HepG2 (cell line): ENCODE measurements around the gene C3orf18. TPM values are rescaled to one million over a fixed set of nuclear protein-coding genes. Genes with fewer than 3 reads are reported as not detected.

Experiments used
- ATAC-seq: fragments of 200-7000 bp; cut with Tn5 transposase; 3 replicates; pipeline ENCODE4 v1.9.1; 2020; ENCODE audit warnings: mild to moderate bottlenecking, moderate library complexity
- BruUV-seq: library from RNA; stranded (reverse); fragments of 400-500 nt; replicated peaks from 2 replicates; lab custom pipeline; 2021; lab: Mats Ljungman, UMichigan
- CTCF ChIA-PET: fragments of 300-600 bp; formaldehyde crosslinking; extraction: SDS; loops from one replicate; lab custom pipeline; 2021; ENCODE audit warnings: low total read pairs, inconsistent platforms, low intra/inter-chr PET ratio; lab: Yijun Ruan, JAX
- POLR2A ChIA-PET: fragments of 350-600 bp; sonication (Branson Sonifier 250); formaldehyde crosslinking; loops from one replicate; lab custom pipeline; 2020; ENCODE audit warnings: antibody characterized with exemption, inconsistent platforms; lab: Yijun Ruan, JAX
- DNase-seq: peaks from one replicate; pipeline ENCODE4 v3.0.0-alpha.2; 2015; ENCODE audit warnings: low spot score
- FAIRE-seq: peaks from 3 replicates; lab custom pipeline; 2011; peaks lifted over from hg19 to GRCh38; lab: Jason Lieb, UNC
- H2AFZ ChIP-seq: one replicate; pipeline ENCODE4 v1.6.1; 2011; ENCODE audit warnings: low read length, inconsistent platforms
- H3K27ac ChIP-seq: fragments of 300-600 bp; 3 replicates; pipeline ENCODE4 v1.8.0; 2011; ENCODE audit warnings: mixed run types, mild to moderate bottlenecking, mixed read lengths, low read length, inconsistent platforms; ENCODE audit not compliant: insufficient read depth; ENCODE audit errors: extremely low read length
- H3K27me3 ChIP-seq, 2 experiments: fragments of 200-600 bp in 1 of 2; 2 replicates in 1 of 2; 3 replicates in 1 of 2; pipeline versions ENCODE4 v1.6.0 to v1.8.0; 2011; ENCODE audit warnings: low read length in 2 of 2, mild to moderate bottlenecking in 2 of 2, moderate library complexity in 2 of 2, inconsistent platforms in 1 of 2; ENCODE audit not compliant: insufficient read depth in 2 of 2, control insufficient read depth in 1 of 2
- H3K36me3 ChIP-seq, 2 experiments: fragments of 200-600 bp in 1 of 2; replicated peaks in 1 of 2; 2 replicates in 1 of 2; 3 replicates in 1 of 2; pipeline versions ENCODE4 v1.5.1 to v1.8.0; 2011; ENCODE audit warnings: low read length in 2 of 2, inconsistent platforms in 1 of 2; ENCODE audit not compliant: insufficient read depth in 2 of 2, control insufficient read depth in 1 of 2
- H3K4me1 ChIP-seq: 2 replicates; pipeline ENCODE4 v1.5.1; 2012; ENCODE audit warnings: low read length, inconsistent platforms; ENCODE audit not compliant: insufficient read depth
- H3K4me2 ChIP-seq: 2 replicates; pipeline ENCODE4 v1.6.0; 2011; ENCODE audit warnings: low read depth, low read length, inconsistent platforms
- H3K4me3 ChIP-seq, 3 experiments: fragments of 200-600 bp in 1 of 3; sonication (generic), shearing (Covaris generic) in 1 of 3; replicated peaks in 1 of 3; 2 replicates each; pipeline ENCODE4 v1.5.1; 2011 to 2016; ENCODE audit warnings: low read length in 3 of 3, inconsistent platforms in 2 of 3, low read depth in 2 of 3, mild to moderate bottlenecking in 2 of 3, control low read depth in 1 of 3, mixed read lengths in 1 of 3; ENCODE audit not compliant: insufficient read depth in 1 of 3
- H3K79me2 ChIP-seq: one replicate; pipeline ENCODE4 v1.6.1; 2011; ENCODE audit warnings: low read length, inconsistent platforms; ENCODE audit not compliant: insufficient read depth
- H3K9ac ChIP-seq: 2 replicates; pipeline ENCODE4 v1.6.0; 2011; ENCODE audit warnings: mild to moderate bottlenecking, low read depth, low read length, inconsistent platforms; ENCODE audit not compliant: insufficient read depth
- H3K9me3 ChIP-seq: 2 replicates; pipeline ENCODE4 v1.5.1; 2012; ENCODE audit warnings: mild to moderate bottlenecking, low read length
- H4K20me1 ChIP-seq: 2 replicates; pipeline ENCODE4 v1.6.0; 2011; ENCODE audit warnings: inconsistent platforms, mild to moderate bottlenecking, low read length, moderate library complexity; ENCODE audit not compliant: insufficient read depth
- CC2D1A ChIP-seq: sonication (generic); formaldehyde crosslinking; IDR thresholded peaks from 2 replicates; pipeline ENCODE4 v1.8.1; 2023; ENCODE audit warnings: mild to moderate bottlenecking, missing genetic modification reagents
- FOXC1 ChIP-seq: sonication (generic); formaldehyde crosslinking; IDR thresholded peaks from 2 replicates; pipeline ENCODE4 v1.8.0; 2022; ENCODE audit warnings: mild to moderate bottlenecking, missing genetic modification reagents, borderline replicate concordance
- HDAC1 ChIP-seq: sonication (generic); formaldehyde crosslinking; IDR thresholded peaks from 2 replicates; pipeline ENCODE4 v1.5.1; 2020; ENCODE audit warnings: mild to moderate bottlenecking, missing genetic modification reagents
- HOXA9 ChIP-seq: sonication (generic); formaldehyde crosslinking; IDR thresholded peaks from 2 replicates; pipeline ENCODE4 v1.8.1; 2022; ENCODE audit warnings: missing genetic modification reagents, mild to moderate bottlenecking, moderate library complexity, borderline replicate concordance
- MEIS2 ChIP-seq: sonication (generic); formaldehyde crosslinking; IDR thresholded peaks from 2 replicates; pipeline ENCODE4 v1.9.0; 2021; ENCODE audit warnings: mild to moderate bottlenecking, missing genetic modification reagents
- MTA1 ChIP-seq: sonication (generic); formaldehyde crosslinking; IDR thresholded peaks from 2 replicates; pipeline ENCODE4 v1.4.0; 2020; ENCODE audit warnings: missing genetic modification reagents, mild to moderate bottlenecking, borderline replicate concordance
- TMF1 ChIP-seq: sonication (generic); formaldehyde crosslinking; IDR thresholded peaks from 2 replicates; pipeline ENCODE4 v1.8.1; 2022; ENCODE audit warnings: low read depth, missing genetic modification reagents
- ZBTB3 ChIP-seq: sonication (generic); formaldehyde crosslinking; IDR thresholded peaks from 2 replicates; pipeline ENCODE4 v1.4.0; 2020; ENCODE audit warnings: low read depth, mild to moderate bottlenecking, moderate library complexity, missing genetic modification reagents, borderline replicate concordance
- ZKSCAN1 ChIP-seq: fragments of 150-350 bp; IDR thresholded peaks from 2 replicates; pipeline ENCODE4 v1.6.1; 2014; ENCODE audit warnings: low read length
- ZNF143 ChIP-seq: sonication (generic); formaldehyde crosslinking; IDR thresholded peaks from 2 replicates; pipeline ENCODE4 v1.4.0; 2020; ENCODE audit warnings: missing genetic modification reagents
- ZNF205 ChIP-seq: IDR thresholded peaks from 2 replicates; pipeline ENCODE4 v1.6.1; 2018; ENCODE audit warnings: missing biosample characterization, missing genetic modification reagents
- ZNF430 ChIP-seq: sonication (generic); formaldehyde crosslinking; IDR thresholded peaks from 2 replicates; pipeline ENCODE4 v1.9.0; 2021; ENCODE audit warnings: mild to moderate bottlenecking, missing genetic modification reagents
- ZNF704 ChIP-seq: sonication (generic); formaldehyde crosslinking; IDR thresholded peaks from 2 replicates; pipeline ENCODE4 v1.8.1; 2023; ENCODE audit warnings: mild to moderate bottlenecking, inconsistent platforms, moderate library complexity, missing genetic modification reagents, borderline replicate concordance
- WGBS: methylation state at CpG from one replicate; pipeline ENCODE4 v1.1.6; 2017; ENCODE audit warnings: low lambda C conversion rate; 5-methylcytosine and 5-hydroxymethylcytosine counted together
- in situ Hi-C: cut with HindIII; loops from 2 replicates; pipeline ENCODE4 v1.10.0; 2017; ENCODE audit warnings: low pct_unique_long_range_greater_than_20kb; ENCODE audit not compliant: extremely low pct_ligation_motif_present
- intact Hi-C: fragments of 100-400 bp; cut with micrococcal nuclease; formaldehyde crosslinking; loops from one replicate; pipeline ENCODE4 v1.10.0; 2022; ENCODE audit not compliant: unreplicated experiment
- polyA plus RNA-seq, 8 experiments: library from polyadenylated mRNA; depleted of rRNA in 3 of 8; stranded (reverse) in 7 of 8; unstranded in 1 of 8; fragments of >200 nt; fragmentation: Illumina TruSeq in 4 of 8; extraction: Trizol in 4 of 8; gene quantifications; 2 replicates each; pipeline versions ENCODE4 v1.2.1 to v1.2.3, GENCODE V29; 2011 to 2016; ENCODE audit warnings: low read depth in 4 of 8, missing spikeins in 1 of 8, mixed read lengths in 1 of 8; ENCODE audit not compliant: insufficient read depth in 1 of 8
- total RNA-seq, 5 experiments: library from RNA; depleted of rRNA; stranded (reverse); fragments of >200 nt; fragmentation: Illumina TruSeq; extraction: Trizol; gene quantifications; 2 replicates each; pipeline ENCODE4 v1.2.3, GENCODE V29; 2016; ENCODE audit warnings: low read depth in 1 of 5
- TF ChIP-seq, protein P1 (sequence below): conservative IDR thresholded peaks from 2 replicates; pipeline ENCODE4 v1.6.1; 2018; ENCODE audit warnings: missing genetic modification reagents
- TF ChIP-seq, protein P2 (sequence below): sonication (generic); formaldehyde crosslinking; IDR thresholded peaks from 2 replicates; pipeline ENCODE4 v1.8.1; 2023; ENCODE audit warnings: mild to moderate bottlenecking, missing genetic modification reagents, borderline replicate concordance
- TF ChIP-seq, protein P3 (sequence below): IDR thresholded peaks from 2 replicates; pipeline ENCODE4 v1.6.1; 2016; ENCODE audit warnings: low read depth

The C3orf18 gene
- total and polyA plus RNA-seq, 2 of the 13 experiments (the other 11 are each of a cell fraction or from before 2014, with no cell fraction given): 1.6 to 4.8 TPM

GRCh38 chr3:50523279-50523811 lies 44.2 kb downstream of the C3orf18 start:
- H3K4me3 ChIP-seq: no peak overlapping the region
- BruUV-seq: no TSS peak
- no peaks in the 10 kb centered on the region for H3K4me1 ChIP-seq
- no peaks in the 10 kb centered on the region for H4K20me1 ChIP-seq
- H3K36me3 ChIP-seq: no peaks in the 10 kb centered on the region
- 43% methylated on average over 6 of the region's 9 CpGs for WGBS
- in situ Hi-C loops: no loop called here
- intact Hi-C loops: no loop called here
- CTCF ChIA-PET: no interaction called here
- no peak overlapping the region for H3K27ac ChIP-seq
- no peak for TF ChIP-seq HOXA9
- TF ChIP-seq, protein P1, sequence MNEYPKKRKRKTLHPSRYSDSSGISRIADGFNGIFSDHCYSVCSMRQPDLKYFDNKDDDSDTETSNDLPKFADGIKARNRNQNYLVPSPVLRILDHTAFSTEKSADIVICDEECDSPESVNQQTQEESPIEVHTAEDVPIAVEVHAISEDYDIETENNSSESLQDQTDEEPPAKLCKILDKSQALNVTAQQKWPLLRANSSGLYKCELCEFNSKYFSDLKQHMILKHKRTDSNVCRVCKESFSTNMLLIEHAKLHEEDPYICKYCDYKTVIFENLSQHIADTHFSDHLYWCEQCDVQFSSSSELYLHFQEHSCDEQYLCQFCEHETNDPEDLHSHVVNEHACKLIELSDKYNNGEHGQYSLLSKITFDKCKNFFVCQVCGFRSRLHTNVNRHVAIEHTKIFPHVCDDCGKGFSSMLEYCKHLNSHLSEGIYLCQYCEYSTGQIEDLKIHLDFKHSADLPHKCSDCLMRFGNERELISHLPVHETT (CRISPR knock-in tag): no peak
- no peak for TF ChIP-seq ZNF430 (CRISPR knock-in tag)
- TF ChIP-seq MEIS2 (CRISPR knock-in tag): no peak
- no peak for TF ChIP-seq TMF1
- TF ChIP-seq ZBTB3 (CRISPR knock-in tag): no peak
- TF ChIP-seq FOXC1 (CRISPR knock-in tag): no peak
- no peak for TF ChIP-seq MTA1 (CRISPR knock-in tag)
- no peak for TF ChIP-seq ZNF205 (CRISPR knock-in tag)
- TF ChIP-seq ZKSCAN1: no peak
- no peak for TF ChIP-seq HDAC1 (CRISPR knock-in tag)
- no peak for TF ChIP-seq CC2D1A (CRISPR knock-in tag)
- TF ChIP-seq, protein P2, sequence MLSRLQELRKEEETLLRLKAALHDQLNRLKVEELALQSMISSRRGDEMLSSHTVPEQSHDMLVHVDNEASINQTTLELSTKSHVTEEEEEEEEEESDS (CRISPR knock-in tag): no peak
- TF ChIP-seq, protein P3, sequence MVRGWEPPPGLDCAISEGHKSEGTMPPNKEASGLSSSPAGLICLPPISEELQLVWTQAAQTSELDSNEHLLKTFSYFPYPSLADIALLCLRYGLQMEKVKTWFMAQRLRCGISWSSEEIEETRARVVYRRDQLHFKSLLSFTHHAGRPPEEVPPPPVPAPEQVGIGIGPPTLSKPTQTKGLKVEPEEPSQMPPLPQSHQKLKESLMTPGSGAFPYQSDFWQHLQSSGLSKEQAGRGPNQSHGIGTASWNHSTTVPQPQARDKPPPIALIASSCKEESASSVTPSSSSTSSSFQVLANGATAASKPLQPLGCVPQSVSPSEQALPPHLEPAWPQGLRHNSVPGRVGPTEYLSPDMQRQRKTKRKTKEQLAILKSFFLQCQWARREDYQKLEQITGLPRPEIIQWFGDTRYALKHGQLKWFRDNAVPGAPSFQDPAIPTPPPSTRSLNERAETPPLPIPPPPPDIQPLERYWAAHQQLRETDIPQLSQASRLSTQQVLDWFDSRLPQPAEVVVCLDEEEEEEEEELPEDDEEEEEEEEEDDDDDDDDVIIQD (CRISPR knock-in tag): no peak
- no peak for TF ChIP-seq ZNF143 (CRISPR knock-in tag)
- no peak for TF ChIP-seq ZNF704 (CRISPR knock-in tag)
- TF ChIP-seq, all 625 proteins: peak for 0
- no peak overlapping the region for H2AFZ ChIP-seq
- H3K9ac ChIP-seq: no peak overlapping the region
- ATAC-seq (no peak), DNase-seq (no peak), FAIRE-seq (no peak)
- POLR2A ChIA-PET: no interaction called here
- no peak overlapping the region for H3K4me2 ChIP-seq
- no peaks in the 10 kb centered on the region for H3K9me3 ChIP-seq
- H3K27me3 ChIP-seq: peaks cover 3 to 21% of the 10 kb centered on the region in 2 experiments; a peak in 3 of 5 replicates
- no peaks in the 10 kb centered on the region for H3K79me2 ChIP-seq
